Tracheal epithelial cell (primary cell): ENCODE data around the gene MEI1. TPM values are rescaled to one million over a fixed set of nuclear protein-coding genes. Genes with fewer than 3 reads are reported as not detected.

Experiments used
- total RNA-seq: library from RNA; depleted of rRNA; stranded (reverse); fragments of >200 nt; gene quantifications from 2 replicates; pipeline ENCODE4 v1.2.1, GENCODE V29; 2014

Gene MEI1, protein sequence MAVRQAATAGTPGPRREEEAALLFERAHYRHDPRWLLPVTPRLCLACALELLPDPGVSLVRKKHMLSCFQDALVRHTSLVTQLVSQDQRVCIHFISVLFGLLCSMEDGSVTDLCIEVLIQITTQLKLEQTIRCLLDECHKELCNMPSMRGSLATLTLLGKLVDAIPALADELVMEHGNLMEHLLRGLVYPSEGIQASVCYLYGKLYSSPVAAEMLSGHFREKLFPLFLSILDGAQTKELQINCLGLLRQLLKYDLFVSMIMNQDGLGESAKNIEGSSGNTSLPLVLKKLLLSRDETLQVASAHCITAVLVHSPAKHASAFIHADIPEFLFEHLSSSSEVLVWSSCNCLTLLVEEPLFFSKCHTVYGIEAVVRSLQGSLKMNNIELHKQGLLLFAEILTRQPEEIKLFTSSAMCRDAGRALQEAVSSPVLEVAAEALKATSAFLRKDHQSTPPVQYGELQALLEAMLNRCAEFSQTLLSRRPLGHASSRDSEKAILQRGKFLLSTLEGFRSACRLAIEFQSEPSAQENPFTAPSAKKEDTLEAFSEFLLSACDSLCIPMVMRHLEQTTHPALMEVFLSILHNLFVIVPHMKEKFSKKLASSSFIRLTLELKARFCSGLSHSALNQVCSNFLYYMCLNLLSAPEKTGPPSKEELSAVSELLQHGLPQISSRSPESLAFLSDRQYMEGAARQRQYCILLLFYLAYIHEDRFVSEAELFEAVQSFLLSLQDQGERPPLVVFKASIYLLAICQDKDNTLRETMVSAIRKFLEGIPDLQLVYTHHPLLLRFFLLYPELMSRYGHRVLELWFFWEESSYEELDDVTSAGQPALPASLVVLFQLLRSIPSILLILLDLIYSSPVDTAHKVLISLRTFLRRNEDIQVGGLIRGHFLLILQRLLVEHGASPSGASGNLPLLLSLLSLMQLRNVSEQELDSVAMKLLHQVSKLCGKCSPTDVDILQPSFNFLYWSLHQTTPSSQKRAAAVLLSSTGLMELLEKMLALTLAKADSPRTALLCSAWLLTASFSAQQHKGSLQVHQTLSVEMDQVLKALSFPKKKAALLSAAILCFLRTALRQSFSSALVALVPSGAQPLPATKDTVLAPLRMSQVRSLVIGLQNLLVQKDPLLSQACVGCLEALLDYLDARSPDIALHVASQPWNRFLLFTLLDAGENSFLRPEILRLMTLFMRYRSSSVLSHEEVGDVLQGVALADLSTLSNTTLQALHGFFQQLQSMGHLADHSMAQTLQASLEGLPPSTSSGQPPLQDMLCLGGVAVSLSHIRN
- total RNA-seq, result 0.48 TPM in 1 of 2 replicates, not detected in the other

GRCh38 chr22:41699264-41700107 is at the start of gene MEI1:
MEI1 (plus strand) TSS chr22:41699503; CDS start chr22:41699539, 36 bp downstream.

DNA sequence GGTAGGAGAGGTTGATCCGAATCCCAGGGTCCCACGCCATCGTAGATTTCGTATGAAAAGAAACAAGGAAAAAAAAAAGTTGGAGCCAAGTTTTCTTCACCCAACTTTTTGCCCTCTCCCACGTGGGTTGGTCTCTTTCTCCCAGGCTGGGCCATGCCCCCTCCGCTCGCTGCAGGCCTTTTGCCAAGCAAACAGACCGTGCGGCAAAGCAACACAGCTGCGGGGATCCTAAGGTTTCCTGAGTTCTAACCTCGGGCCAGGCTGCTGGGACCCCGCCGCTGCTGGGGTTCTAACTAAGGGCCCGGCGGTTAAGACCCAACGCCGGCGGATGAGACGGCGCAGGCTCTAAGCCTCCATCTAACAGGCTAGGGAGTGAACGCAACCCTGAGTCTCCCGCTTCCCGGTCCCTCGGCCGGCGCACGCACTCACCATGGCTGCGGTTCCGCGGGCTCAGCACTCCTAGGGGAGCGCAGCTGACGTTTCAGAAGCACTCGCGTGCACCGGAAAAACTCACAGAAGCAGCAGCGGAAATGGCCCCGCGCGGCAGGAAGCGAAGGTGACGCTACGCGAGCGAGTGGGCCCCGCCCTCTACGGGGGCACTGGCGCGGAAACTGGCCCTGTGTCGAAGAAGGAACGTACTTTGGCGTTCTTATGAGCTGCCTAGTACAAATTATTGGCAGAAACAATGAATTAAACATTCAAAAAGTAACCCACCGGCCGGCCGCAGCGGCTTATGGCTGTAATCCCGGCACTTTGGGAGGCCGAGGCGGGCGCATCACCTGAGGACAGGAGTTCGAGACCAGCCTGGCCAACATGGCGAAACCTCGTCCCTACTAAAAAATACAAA is 10.7 kb upstream of the MEI1 start, which contains the start of gene SNU13:
SNU13 (minus strand) TSS at position 503 of the 847 bp plus-strand sequence; CDS start at position 432, 71 bp downstream.

GRCh38 chr22:41800348-41801146 is 101.2 kb downstream of the MEI1 start, which contains the start of gene CCDC134:
CCDC134 (plus strand) TSS chr22:41800679; CDS start chr22:41808891, 8,212 bp downstream.

GRCh38 chr22:41832553-41833368 is 133.5 kb downstream of the MEI1 start, which contains the start of gene SREBF2:
SREBF2 (plus strand) TSS chr22:41833105; CDS start chr22:41833271, 166 bp downstream.

Other genes with a start within 250 kb of the MEI1 start
- 61.0 and 61.2 TPM in 2 replicates for gene PHF5A, start 230.8 kb upstream of the MEI1 start, total RNA-seq
- 64.3 and 66.7 TPM in 2 replicates for gene ACO2, start 230.4 kb upstream of the MEI1 start, total RNA-seq
- 13.2 and 16.4 TPM in 2 replicates for gene POLR3H, start 155.0 kb upstream of the MEI1 start, total RNA-seq
- under 0.01 TPM in 1 of 2 replicates, not detected in the other for gene CSDC2, start 138.5 kb upstream of the MEI1 start, total RNA-seq
- gene PMM1, start 109.7 kb upstream of the MEI1 start, total RNA-seq, result 7.7 and 11.7 TPM in 2 replicates
- 19.6 and 20.0 TPM in 2 replicates for gene DESI1, start 78.5 kb upstream of the MEI1 start, total RNA-seq
- 292 and 296 TPM in 2 replicates for gene XRCC6, start 78.2 kb upstream of the MEI1 start, total RNA-seq
- 91.9 and 94.7 TPM in 2 replicates for gene SNU13, start 10.6 kb upstream of the MEI1 start, total RNA-seq
- 10.4 and 11.8 TPM in 2 replicates for gene CCDC134, start 101.2 kb downstream of the MEI1 start, total RNA-seq
- 68.4 and 91.0 TPM in 2 replicates for gene SREBF2, start 133.6 kb downstream of the MEI1 start, total RNA-seq
- not detected in 2 replicates for gene SHISA8, start 215.6 kb downstream of the MEI1 start, total RNA-seq
- gene TNFRSF13C, start 227.3 kb downstream of the MEI1 start, total RNA-seq, result under 0.01 TPM in 1 of 2 replicates, not detected in the other
- 3.2 and 7.7 TPM in 2 replicates for gene CENPM, start 247.6 kb downstream of the MEI1 start, total RNA-seq